GM19467 (cell line): ENCODE results near the gene MRRF.
"Not testable (repeated sequence)": the region's sequence is repeated elsewhere in the genome, so short reads cannot be mapped to it uniquely, and the experiment has no call there.

Experiments
- ATAC-seq: cut with Tn5 transposase; IDR thresholded peaks from one replicate; pipeline ENCODE4 v1.9.1; 2021; ENCODE audit warnings: mild to moderate bottlenecking, moderate library complexity; ENCODE audit not compliant: unreplicated experiment

MRRF gene

GRCh38 chr9:122268041-122268814 is 3.5 kb downstream of the MRRF start:
- ATAC-seq, result no peak

- no peak for ATAC-seq
These were observed 9.4 kb downstream of the MRRF start for GRCh38 chr9:122274055-122274454.

GRCh38 chr9:122276096-122276495 is 11.4 kb downstream of the MRRF start:
- no peak for ATAC-seq

- ATAC-seq, result no peak
These were observed 12.7 kb downstream of the MRRF start for GRCh38 chr9:122277285-122277897.

GRCh38 chr9:122281368-122281767 is 16.7 kb downstream of the MRRF start:
- ATAC-seq, result no peak

- no peak for ATAC-seq
These were observed 22.1 kb downstream of the MRRF start for GRCh38 chr9:122286764-122287163.

GRCh38 chr9:122287214-122287720 is 22.6 kb downstream of the MRRF start:
- ATAC-seq, result no peak

GRCh38 chr9:122291458-122291857 is 26.8 kb downstream of the MRRF start:
- no peak for ATAC-seq

GRCh38 chr9:122294531-122294930 is 29.8 kb downstream of the MRRF start:
- ATAC-seq, result no peak

GRCh38 chr9:122297512-122297911 is 32.8 kb downstream of the MRRF start:
- no peak for ATAC-seq

GRCh38 chr9:122302237-122303093 is 37.8 kb downstream of the MRRF start:
- no peak for ATAC-seq

GRCh38 chr9:122307061-122307460 is 42.4 kb downstream of the MRRF start:
- no peak for ATAC-seq

GRCh38 chr9:122307925-122308324 is 43.2 kb downstream of the MRRF start:
- ATAC-seq, result no peak

- ATAC-seq, result no peak
These were observed 45.2 kb downstream of the MRRF start for GRCh38 chr9:122309861-122310260.

- no peak for ATAC-seq
These were observed 49.5 kb downstream of the MRRF start for GRCh38 chr9:122314165-122314564.

GRCh38 chr9:122315534-122315933 is 50.9 kb downstream of the MRRF start:
- no peak for ATAC-seq

- ATAC-seq, result no peak
These were observed 53.6 kb downstream of the MRRF start for GRCh38 chr9:122318284-122318683.

- no peak for ATAC-seq
These were observed 55.8 kb downstream of the MRRF start for GRCh38 chr9:122320413-122320881.

- ATAC-seq, result no peak
These were observed 57.9 kb downstream of the MRRF start for GRCh38 chr9:122322553-122322952.

- ATAC-seq, result not testable (repeated sequence)
These were observed 60.0 kb downstream of the MRRF start for GRCh38 chr9:122324665-122325064.

- no peak for ATAC-seq
These were observed 60.4 kb downstream of the MRRF start for GRCh38 chr9:122325124-122325523.
